Measurements from ENCODE around the gene BTNL2. TPM values are rescaled to one million over a fixed set of nuclear protein-coding genes. Genes with fewer than 3 reads are reported as not detected.

The BTNL2 gene
- total RNA-seq, 1 experiment from 2014 or later = not detected

DNA sequence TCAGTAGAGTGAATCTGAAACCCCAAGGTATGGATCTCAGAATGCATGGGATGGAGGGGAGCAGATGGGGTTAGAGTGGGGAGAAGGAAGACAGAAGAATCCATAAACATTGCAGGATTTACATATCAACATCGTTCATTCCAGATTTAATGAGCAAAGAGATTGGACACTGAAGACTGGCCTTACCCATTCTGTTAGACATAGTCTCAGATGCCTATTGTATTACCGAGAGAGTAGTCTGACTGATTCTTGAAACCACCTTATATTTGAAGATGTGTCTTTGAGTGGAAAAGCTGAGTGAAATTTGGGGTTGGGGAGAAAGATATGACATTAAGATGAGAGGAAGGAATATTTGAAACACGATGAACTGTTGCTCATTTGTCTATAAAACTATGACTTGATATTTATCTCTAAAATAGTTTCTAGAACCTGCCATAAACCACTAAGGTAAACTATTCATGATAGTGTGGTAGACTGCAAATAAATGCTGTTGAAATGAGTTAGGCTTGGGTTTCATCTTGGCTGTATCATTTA is 38.4 kb upstream of the BTNL2 start:
- no peak overlapping the region for H3K27ac ChIP-seq (ENCODE audit: insufficient read length, low read depth, low read length)
- no peaks in the 10 kb centered on the region for H3K23me2 ChIP-seq (ENCODE audit: insufficient read length, low read depth, low read length, poor library complexity, severe bottlenecking)
- H3K9ac ChIP-seq (ENCODE audit: extremely low read depth, insufficient read length, low read length) = no peak overlapping the region
- Mint-ChIP-seq H3K27ac (no peak overlapping the region), H3K4me1 (no peaks in the 10 kb centered on the region), H3K9me3 (peaks cover 2 to 6% of the 10 kb centered on the region in 2 experiments; a peak in 1 of 5 replicates), H3K27me3 (ENCODE audit: low read depth) (peaks cover 3% of the 10 kb centered on the region), H3K36me3 (ENCODE audit: insufficient read depth in 1 of 3, low read depth in 3 of 3) (no peaks in the 10 kb centered on the region; a peak in 1 of 7 replicates), H3K4me3 (no peak overlapping the region)
- no peaks in the 10 kb centered on the region for H3K27me3 ChIP-seq (ENCODE audit: insufficient read depth, low read length)
- DNase-seq = no peak
- no peak overlapping the region for H2BK12ac ChIP-seq (ENCODE audit: insufficient read length, low read depth, low read length)
- H4K20me1 ChIP-seq (ENCODE audit: control insufficient read depth, insufficient read depth, insufficient read length) = no peaks in the 10 kb centered on the region
- WGBS (ENCODE audit: extremely low coverage, insufficient read length, low lambda C conversion rate) = no CpG with 5 or more reads among the region's 3 CpGs
- TF ChIP-seq, protein P1, sequence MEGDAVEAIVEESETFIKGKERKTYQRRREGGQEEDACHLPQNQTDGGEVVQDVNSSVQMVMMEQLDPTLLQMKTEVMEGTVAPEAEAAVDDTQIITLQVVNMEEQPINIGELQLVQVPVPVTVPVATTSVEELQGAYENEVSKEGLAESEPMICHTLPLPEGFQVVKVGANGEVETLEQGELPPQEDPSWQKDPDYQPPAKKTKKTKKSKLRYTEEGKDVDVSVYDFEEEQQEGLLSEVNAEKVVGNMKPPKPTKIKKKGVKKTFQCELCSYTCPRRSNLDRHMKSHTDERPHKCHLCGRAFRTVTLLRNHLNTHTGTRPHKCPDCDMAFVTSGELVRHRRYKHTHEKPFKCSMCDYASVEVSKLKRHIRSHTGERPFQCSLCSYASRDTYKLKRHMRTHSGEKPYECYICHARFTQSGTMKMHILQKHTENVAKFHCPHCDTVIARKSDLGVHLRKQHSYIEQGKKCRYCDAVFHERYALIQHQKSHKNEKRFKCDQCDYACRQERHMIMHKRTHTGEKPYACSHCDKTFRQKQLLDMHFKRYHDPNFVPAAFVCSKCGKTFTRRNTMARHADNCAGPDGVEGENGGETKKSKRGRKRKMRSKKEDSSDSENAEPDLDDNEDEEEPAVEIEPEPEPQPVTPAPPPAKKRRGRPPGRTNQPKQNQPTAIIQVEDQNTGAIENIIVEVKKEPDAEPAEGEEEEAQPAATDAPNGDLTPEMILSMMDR (conservative IDR thresholded peaks at IDR 0.05) = no peak
- H3K9me3 ChIP-seq (ENCODE audit: control insufficient read depth, low read depth, low read length) = no peaks in the 10 kb centered on the region
- no peak overlapping the region for H2BK15ac ChIP-seq (ENCODE audit: low read depth, low read length)
- H2AK5ac ChIP-seq (ENCODE audit: insufficient read length, low read length) = no peak overlapping the region
- no peak overlapping the region for H4K5ac ChIP-seq (ENCODE audit: insufficient read length, low read depth, low read length)
- H4K8ac ChIP-seq (replicated peaks; ENCODE audit: insufficient read length, low read depth, low read length) = no peak overlapping the region
- H3K56ac ChIP-seq (ENCODE audit: insufficient read length, low read depth, low read length) = no peak overlapping the region
- H2BK120ac ChIP-seq (ENCODE audit: low read depth, low read length, poor library complexity, severe bottlenecking) = no peak overlapping the region
- H3K79me1 ChIP-seq (ENCODE audit: insufficient read depth, low read depth, low read length, poor library complexity, severe bottlenecking) = no peaks in the 10 kb centered on the region
- no peak overlapping the region for H2BK5ac ChIP-seq (ENCODE audit: insufficient read length, low read length)
- H4K91ac ChIP-seq (ENCODE audit: insufficient read length, low read depth, low read length) = no peak overlapping the region
- no peak overlapping the region for H3K4me2 ChIP-seq (ENCODE audit: insufficient read depth, insufficient read length, low read length)
- no peak overlapping the region for H2BK20ac ChIP-seq (ENCODE audit: low read depth, low read length, poor library complexity, severe bottlenecking)
- H3K23ac ChIP-seq (ENCODE audit: insufficient read length, low read depth, low read length) = no peak overlapping the region
- H3K14ac ChIP-seq (ENCODE audit: insufficient read depth, low read length) = no peak overlapping the region
- H3K4me1 ChIP-seq (ENCODE audit: insufficient read depth, low read length) = no peaks in the 10 kb centered on the region
- no peak overlapping the region for H2AFZ ChIP-seq (ENCODE audit: low read length)
- H3K18ac ChIP-seq (ENCODE audit: insufficient read length, low read depth, low read length) = no peak overlapping the region
- no peak overlapping the region for H3T11ph ChIP-seq (ENCODE audit: low read length)
- no peaks in the 10 kb centered on the region for H3K79me2 ChIP-seq (ENCODE audit: insufficient read depth, low read length)
- H3K4ac ChIP-seq (ENCODE audit: low read depth, low read length) = no peak overlapping the region
